Caco-2 (cell line): ENCODE measurements around the gene ZNF710. TPM values are rescaled to one million over a fixed set of nuclear protein-coding genes. Genes with fewer than 3 reads are reported as not detected.

Experiments used
- BruUV-seq: library from RNA; stranded (reverse); fragments of 400-500 nt; replicated peaks from 2 replicates; lab custom pipeline; 2021; lab: Mats Ljungman, UMichigan
- CTCF ChIA-PET: fragments of 300-600 bp; sonication (Branson Sonifier 250); formaldehyde crosslinking; loops from one replicate; lab custom pipeline; 2022; ENCODE audit warnings: antibody characterized with exemption; lab: Charles Lee
- POLR2A ChIA-PET: fragments of 300-600 bp; sonication (Branson Sonifier 250); formaldehyde crosslinking; loops from one replicate; lab custom pipeline; 2022; ENCODE audit warnings: antibody characterized with exemption; lab: Charles Lee
- DNase-seq, 2 experiments: peaks; one replicate each; pipeline versions ENCODE4 v3.0.0 to v3.0.0-alpha.2; 2020 to 2022
- H3K27me3 ChIP-seq: replicated peaks from 2 replicates; pipeline ENCODE4 v1.6.0; 2011; ENCODE audit warnings: low read length; ENCODE audit not compliant: control insufficient read depth, insufficient read depth
- H3K36me3 ChIP-seq: 2 replicates; pipeline ENCODE4 v1.5.1; 2011; ENCODE audit warnings: low read length; ENCODE audit not compliant: control insufficient read depth, insufficient read depth
- H3K4me1 ChIP-seq: fragments of 250-450 bp; sonication (Bioruptor Pico); 2 replicates; pipeline ENCODE4 v1.5.1; 2020; ENCODE audit warnings: mild to moderate bottlenecking
- H3K4me3 ChIP-seq: 2 replicates; pipeline ENCODE4 v1.5.1; 2011; ENCODE audit warnings: low read depth, mild to moderate bottlenecking, control low read depth, low read length
- H3K9me3 ChIP-seq: fragments of 250-450 bp; sonication (Bioruptor Pico); 2 replicates; pipeline ENCODE4 v1.5.1; 2020; ENCODE audit warnings: mild to moderate bottlenecking, moderate library complexity
- H3K27ac Mint-ChIP-seq: one replicate; pipeline ENCODE4 v1.8.0; 2022; ENCODE audit warnings: mixed read lengths; ENCODE audit not compliant: unreplicated experiment
- H3K27me3 Mint-ChIP-seq: one replicate; pipeline ENCODE4 v1.8.0; 2022; ENCODE audit warnings: mixed read lengths; ENCODE audit not compliant: insufficient read depth, unreplicated experiment
- H3K36me3 Mint-ChIP-seq: one replicate; pipeline ENCODE4 v1.8.0; 2022; ENCODE audit warnings: mild to moderate bottlenecking, mixed read lengths; ENCODE audit not compliant: insufficient read depth, unreplicated experiment
- H3K4me1 Mint-ChIP-seq: one replicate; pipeline ENCODE4 v1.8.0; 2022; ENCODE audit warnings: low read depth, mixed read lengths; ENCODE audit not compliant: unreplicated experiment
- H3K4me3 Mint-ChIP-seq: one replicate; pipeline ENCODE4 v1.8.0; 2022; ENCODE audit warnings: mild to moderate bottlenecking, moderate library complexity, mixed read lengths; ENCODE audit not compliant: unreplicated experiment
- H3K9me3 Mint-ChIP-seq: one replicate; pipeline ENCODE4 v1.8.0; 2022; ENCODE audit warnings: mixed read lengths; ENCODE audit not compliant: unreplicated experiment
- CTCF ChIP-seq, 2 experiments: fragments of 200-600 bp in 1 of 2; IDR thresholded peaks; 1 replicate in 1 of 2; 2 replicates in 1 of 2; pipeline versions ENCODE4 v1.5.1 to v1.8.0; 2011 to 2022; ENCODE audit warnings: antibody characterized with exemption in 1 of 2, control low read depth in 1 of 2, inconsistent platforms in 1 of 2, low read depth in 1 of 2, low read length in 1 of 2, mild to moderate bottlenecking in 1 of 2, moderate library complexity in 1 of 2; ENCODE audit not compliant: insufficient read depth in 1 of 2, severe bottlenecking in 1 of 2, unreplicated experiment in 1 of 2
- intact Hi-C: fragments of 100-400 bp; cut with micrococcal nuclease; formaldehyde crosslinking; loops from one replicate; pipeline ENCODE4 v1.10.0; 2022; ENCODE audit not compliant: unreplicated experiment
- total RNA-seq: library from RNA; stranded (reverse); gene quantifications from 2 replicates; pipeline ENCODE4 v1.2.3, GENCODE V29; 2022

Gene ZNF710
- total RNA-seq, 1 experiment from 2014 or later, result 21.4 TPM

- Mint-ChIP-seq H3K9me3 (peaks cover 10% of the 10 kb centered on the region), H3K4me3 (no peak overlapping the region), H3K27me3 (no peaks in the 10 kb centered on the region), H3K4me1 (peaks cover 28% of the 10 kb centered on the region), H3K36me3 (peaks cover 8% of the 10 kb centered on the region), H3K27ac (no peak overlapping the region)
- intact Hi-C loops, result no loop called here
- H3K4me1 ChIP-seq, result peaks cover 27% of the 10 kb centered on the region
- no peaks in the 10 kb centered on the region; the same call in 1 of the 2 replicates for H3K36me3 ChIP-seq
- TF ChIP-seq CTCF (IDR thresholded peaks at IDR 0.05; ENCODE audit: insufficient read depth in 1 of 2, low read depth in 1 of 2, low read length in 1 of 2, severe bottlenecking in 1 of 2, unreplicated experiment in 1 of 2), result no peak
- CTCF ChIA-PET, result no interaction called here
- POLR2A ChIA-PET, result interaction anchor here (0.6 kb wide), 1 partner anchor 76 kb away, joined by 4 read pairs; no protein-coding TSS in a partner anchor
- no TSS peak for BruUV-seq
- H3K9me3 ChIP-seq, result peaks cover 5% of the 10 kb centered on the region
- DNase-seq, result no peak
- H3K4me3 ChIP-seq, result no peak overlapping the region
- H3K27me3 ChIP-seq, result no peaks in the 10 kb centered on the region
Observed at GRCh38 chr15:90006217-90007075, 5.3 kb downstream of the ZNF710 start.

GRCh38 chr15:90007076-90007460 is 5.9 kb downstream of the ZNF710 start:
- no peak for DNase-seq
- H3K4me1 Mint-ChIP-seq, result peaks cover 28% of the 10 kb centered on the region
- TF ChIP-seq CTCF (IDR thresholded peaks at IDR 0.05; ENCODE audit: insufficient read depth in 1 of 2, low read depth in 1 of 2, low read length in 1 of 2, severe bottlenecking in 1 of 2, unreplicated experiment in 1 of 2), result no peak
- intact Hi-C loops, result no loop called here
- Histone ChIP-seq H3K27me3 (no peaks in the 10 kb centered on the region), H3K4me1 (peaks cover 27% of the 10 kb centered on the region), H3K36me3 (no peaks in the 10 kb centered on the region; the same call in 1 of the 2 replicates), H3K9me3 (peaks cover 10% of the 10 kb centered on the region), H3K4me3 (no peak overlapping the region)
- H3K27me3 Mint-ChIP-seq, result no peaks in the 10 kb centered on the region
- POLR2A ChIA-PET, result interaction anchor here (0.6 kb wide), 1 partner anchor 75 kb away, joined by 4 read pairs; no protein-coding TSS in a partner anchor
- CTCF ChIA-PET, result no interaction called here
- no peak overlapping the region for H3K27ac Mint-ChIP-seq
- no TSS peak for BruUV-seq
- H3K9me3 Mint-ChIP-seq, result peaks cover 10% of the 10 kb centered on the region
- H3K36me3 Mint-ChIP-seq, result peaks cover 7% of the 10 kb centered on the region
- no peak overlapping the region for H3K4me3 Mint-ChIP-seq

GRCh38 chr15:90008607-90009006 is 7.5 kb downstream of the ZNF710 start:
- TF ChIP-seq CTCF (IDR thresholded peaks at IDR 0.05; ENCODE audit: insufficient read depth in 1 of 2, low read depth in 1 of 2, low read length in 1 of 2, severe bottlenecking in 1 of 2, unreplicated experiment in 1 of 2), result no peak
- ChIA-PET CTCF (no interaction called here), POLR2A (no interaction called here)
- peaks cover 7% of the 10 kb centered on the region for H3K36me3 Mint-ChIP-seq
- Histone ChIP-seq H3K4me3 (no peak overlapping the region), H3K27me3 (no peaks in the 10 kb centered on the region), H3K36me3 (no peaks in the 10 kb centered on the region; the same call in 1 of the 2 replicates), H3K9me3 (peaks cover 14% of the 10 kb centered on the region), H3K4me1 (peaks cover 16% of the 10 kb centered on the region)
- peaks cover 27% of the 10 kb centered on the region for H3K4me1 Mint-ChIP-seq
- intact Hi-C loops, result no loop called here
- H3K9me3 Mint-ChIP-seq, result peaks cover 11% of the 10 kb centered on the region
- no TSS peak for BruUV-seq
- H3K27me3 Mint-ChIP-seq, result no peaks in the 10 kb centered on the region
- no peak overlapping the region for H3K4me3 Mint-ChIP-seq
- no peak overlapping the region for H3K27ac Mint-ChIP-seq
- DNase-seq, result no peak
